ENCODE measurements around the gene ZNF516. TPM values are rescaled to one million over a fixed set of nuclear protein-coding genes. Genes with fewer than 3 reads are reported as not detected.

ZNF516 gene
- total RNA-seq, 1 experiment from 2014 or later, result 8.2 TPM

GRCh38 chr18:76452357-76452756, 42.7 kb downstream of the ZNF516 start:
- H3K36me3 ChIP-seq, result no peaks in the 10 kb centered on the region
- peak overlapping the region; percentile 60 for H3K4me3 ChIP-seq
- H3K9me3 ChIP-seq (replicated peaks), result no peaks in the 10 kb centered on the region
- peak overlapping the region; percentile 77 for H3K27ac ChIP-seq
- H3K4me1 ChIP-seq, result peaks cover 9% of the 10 kb centered on the region; the same call in 1 of the 2 replicates
- no peaks in the 10 kb centered on the region for H3K27me3 ChIP-seq
- DNase-seq, result peak; percentile 24 to 57

GRCh38 chr18:76451396-76452331, 43.4 kb downstream of the ZNF516 start:
- Histone ChIP-seq H3K27ac (peak overlapping the region; percentile 77), H3K4me1 (peaks cover 9% of the 10 kb centered on the region; the same call in 1 of the 2 replicates), H3K9me3 (replicated peaks) (no peaks in the 10 kb centered on the region), H3K27me3 (no peaks in the 10 kb centered on the region), H3K36me3 (no peaks in the 10 kb centered on the region), H3K4me3 (peak overlapping the region; percentile 60)
- DNase-seq, result peak; percentile 30 to 43

DNA sequence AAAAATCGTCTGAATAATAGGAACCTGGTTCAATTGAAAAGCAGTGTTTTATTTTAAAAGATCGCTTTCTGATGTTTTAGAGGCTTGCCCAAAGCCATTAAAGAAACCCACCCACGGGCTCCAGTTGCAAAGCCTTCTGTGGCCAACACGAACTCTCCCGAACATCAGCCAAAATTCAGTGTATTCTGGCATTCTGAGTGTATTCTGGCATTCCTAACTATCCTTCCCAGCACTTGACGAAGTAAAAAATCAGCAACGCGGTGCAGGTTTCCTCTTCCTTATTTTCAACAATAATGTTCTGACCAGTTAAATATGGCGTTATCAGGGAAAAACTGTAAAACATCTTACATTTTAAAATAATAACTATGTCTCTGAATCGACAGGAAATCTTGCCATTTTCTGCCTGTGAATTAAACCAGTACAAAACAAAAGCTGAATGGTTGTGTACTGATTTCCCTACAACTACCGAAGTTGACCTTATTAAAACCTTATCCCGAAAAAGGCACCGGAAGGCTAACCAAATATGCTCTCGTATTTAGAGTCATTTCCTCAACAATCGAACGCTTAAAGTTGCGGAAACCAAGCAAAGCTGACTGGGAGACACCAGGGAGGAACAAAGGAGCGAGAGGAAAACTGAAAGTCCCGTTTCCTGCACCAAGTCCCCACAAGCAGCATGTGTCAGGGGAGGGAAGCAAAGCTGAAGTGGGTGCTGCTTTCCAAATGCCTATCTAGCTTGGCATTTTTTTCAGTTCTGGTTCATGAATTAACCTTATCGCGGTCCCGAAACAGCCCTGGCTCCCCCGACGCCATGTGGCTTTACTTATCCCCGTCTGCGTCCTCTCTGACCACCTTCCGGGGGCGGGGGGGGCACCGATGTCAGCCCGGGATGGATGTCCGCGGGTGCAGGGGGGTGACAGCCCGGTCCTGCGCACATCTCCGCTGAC, 44.3 kb downstream of the ZNF516 start:
- Histone ChIP-seq H3K9me3 (replicated peaks) (no peaks in the 10 kb centered on the region), H3K36me3 (no peaks in the 10 kb centered on the region), H3K27me3 (no peaks in the 10 kb centered on the region), H3K27ac (peak overlapping the region; percentile 77), H3K4me3 (peak overlapping the region; percentile 60), H3K4me1 (peaks cover 9% of the 10 kb centered on the region; the same call in 1 of the 2 replicates)
- peak; percentile 34 to 41 for DNase-seq

DNA sequence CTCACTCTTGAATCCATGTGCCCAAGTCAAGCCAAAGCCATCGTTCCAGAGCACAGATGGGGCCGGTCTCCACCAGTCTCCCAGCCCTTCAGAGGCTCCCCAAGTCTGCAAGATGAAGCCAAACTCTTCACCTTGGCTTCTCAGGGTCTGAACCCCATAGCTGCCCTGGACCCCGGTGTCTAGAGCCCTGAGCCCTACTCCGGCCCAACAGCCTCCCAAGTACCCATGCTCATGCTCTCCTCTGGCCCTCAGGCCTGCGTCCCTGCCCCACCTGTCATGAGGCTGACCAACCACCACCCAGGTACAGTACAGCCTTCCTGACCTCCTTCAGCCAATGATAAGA, 46.0 kb downstream of the ZNF516 start:
- Histone ChIP-seq H3K4me3 (no peak overlapping the region), H3K36me3 (no peaks in the 10 kb centered on the region), H3K4me1 (peaks cover 6% of the 10 kb centered on the region; the same call in 1 of the 2 replicates), H3K27me3 (no peaks in the 10 kb centered on the region), H3K27ac (no peak overlapping the region), H3K9me3 (replicated peaks) (no peaks in the 10 kb centered on the region)
- DNase-seq, result no peak

- Histone ChIP-seq H3K4me3 (no peak overlapping the region), H3K27ac (no peak overlapping the region), H3K36me3 (no peaks in the 10 kb centered on the region), H3K9me3 (replicated peaks) (no peaks in the 10 kb centered on the region), H3K4me1 (peaks cover 4% of the 10 kb centered on the region; the same call in 1 of the 2 replicates), H3K27me3 (no peaks in the 10 kb centered on the region)
- DNase-seq, result no peak
These were observed 46.6 kb downstream of the ZNF516 start for GRCh38 chr18:76448256-76449110.

DNA sequence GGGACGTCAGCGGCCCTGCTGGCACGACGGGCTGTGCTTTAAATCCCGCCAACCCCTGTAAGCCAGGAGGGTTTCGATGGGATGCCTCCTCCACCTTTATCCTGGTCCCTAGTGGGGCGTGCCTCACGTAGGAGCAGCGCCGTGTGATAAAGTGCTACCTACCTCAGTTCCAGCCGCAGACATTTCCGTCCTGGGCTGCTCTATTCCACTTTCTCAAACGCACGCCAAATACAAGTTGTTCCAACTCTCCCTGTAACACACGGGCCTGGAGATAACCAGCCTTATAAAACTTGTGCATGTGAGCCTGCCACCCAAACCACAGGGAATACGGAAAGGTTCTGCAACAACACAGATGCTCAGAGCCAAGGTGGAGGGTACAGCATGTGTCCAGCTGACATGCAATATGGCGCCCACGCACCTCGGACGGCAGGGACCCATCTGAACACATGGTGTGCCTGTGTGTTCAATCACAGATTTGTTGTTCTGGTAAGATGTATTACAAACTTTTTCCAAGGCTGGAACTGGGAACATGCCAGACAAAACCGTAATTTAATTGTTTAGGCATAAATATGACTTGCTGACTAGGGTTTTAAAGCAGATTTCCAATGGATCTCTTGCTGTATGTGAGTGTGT, 47.7 kb downstream of the ZNF516 start:
- no peaks in the 10 kb centered on the region for H3K27me3 ChIP-seq
- no peaks in the 10 kb centered on the region for H3K36me3 ChIP-seq
- DNase-seq, result no peak
- H3K4me1 ChIP-seq, result no peaks in the 10 kb centered on the region
- H3K4me3 ChIP-seq, result no peak overlapping the region
- H3K9me3 ChIP-seq (replicated peaks), result no peaks in the 10 kb centered on the region
- H3K27ac ChIP-seq, result no peak overlapping the region

DNA sequence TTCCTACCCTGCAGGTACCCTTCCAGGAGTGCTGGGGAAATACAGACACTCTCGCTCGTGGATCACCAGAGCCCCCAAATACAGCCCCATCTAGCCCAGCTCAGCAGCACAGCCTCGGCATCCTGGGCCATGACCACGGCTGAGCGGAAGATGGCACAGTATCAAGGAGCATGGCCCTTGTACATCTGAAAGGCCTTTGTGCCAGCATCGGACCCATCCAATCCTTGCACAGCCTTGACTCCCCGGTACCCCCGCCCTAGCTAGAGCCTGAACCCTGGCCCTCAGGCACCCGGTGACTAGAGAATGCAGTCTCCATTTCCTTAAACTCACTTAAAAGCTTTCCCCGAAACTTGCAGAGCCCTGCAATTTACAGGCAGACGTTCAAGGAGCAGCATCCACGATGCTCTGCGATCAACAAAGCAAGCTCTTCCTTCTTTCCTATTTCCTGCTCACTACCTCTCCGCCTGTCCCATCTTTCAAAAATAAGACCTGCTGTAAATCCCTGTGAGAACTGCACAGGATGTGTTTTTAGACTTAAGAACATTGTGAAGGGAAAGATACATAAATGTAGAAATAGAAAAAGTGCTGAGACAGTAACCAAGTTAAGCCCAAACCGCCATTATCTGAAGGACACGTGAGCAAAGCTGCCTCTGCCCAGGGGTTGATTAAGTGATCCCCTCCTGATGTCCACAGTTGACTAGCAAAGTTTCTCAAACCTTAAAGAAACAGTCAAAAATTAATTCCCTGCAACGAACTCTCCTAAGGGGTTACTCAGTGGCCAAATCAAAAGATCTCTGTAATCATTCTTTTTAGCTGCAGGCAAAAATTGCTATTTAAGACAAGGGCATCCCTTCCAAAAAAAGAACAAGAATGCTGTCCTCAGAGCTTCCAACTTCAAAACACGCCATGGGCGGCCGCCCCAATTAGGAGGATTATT, 48.5 kb downstream of the ZNF516 start:
- no peaks in the 10 kb centered on the region for H3K9me3 ChIP-seq (replicated peaks)
- H3K4me3 ChIP-seq, result no peak overlapping the region
- no peak overlapping the region for H3K27ac ChIP-seq
- no peaks in the 10 kb centered on the region for H3K4me1 ChIP-seq
- H3K27me3 ChIP-seq, result no peaks in the 10 kb centered on the region
- H3K36me3 ChIP-seq, result no peaks in the 10 kb centered on the region
- DNase-seq, result no peak

DNA sequence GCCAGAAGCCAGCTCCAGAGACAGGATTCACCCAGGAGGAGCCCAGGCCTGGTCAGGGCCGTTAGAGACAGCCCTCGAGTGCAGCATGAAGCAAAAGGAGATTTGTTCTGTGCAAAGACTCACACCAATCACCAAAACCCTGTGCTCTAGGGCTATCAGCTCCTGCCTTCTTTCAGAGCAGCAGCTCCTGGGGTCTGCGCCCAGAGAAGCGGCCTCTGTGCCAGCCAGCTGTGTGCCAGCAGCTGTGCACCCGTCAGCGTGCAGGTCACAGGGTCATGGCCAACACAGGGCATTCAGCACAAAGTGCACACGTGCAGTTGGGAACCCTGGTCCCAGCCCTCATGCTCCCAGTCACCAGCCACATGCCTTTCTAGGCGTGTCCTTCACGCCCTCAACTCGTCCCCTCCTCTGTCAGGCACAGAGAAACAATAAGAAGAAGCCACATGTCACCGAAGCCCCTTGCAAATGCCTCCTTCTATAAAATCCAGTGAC, 49.3 kb downstream of the ZNF516 start:
- Histone ChIP-seq H3K9me3 (replicated peaks) (no peaks in the 10 kb centered on the region), H3K27ac (no peak overlapping the region), H3K4me3 (no peak overlapping the region), H3K4me1 (no peaks in the 10 kb centered on the region), H3K27me3 (no peaks in the 10 kb centered on the region), H3K36me3 (no peaks in the 10 kb centered on the region)
- DNase-seq, result no peak

DNA sequence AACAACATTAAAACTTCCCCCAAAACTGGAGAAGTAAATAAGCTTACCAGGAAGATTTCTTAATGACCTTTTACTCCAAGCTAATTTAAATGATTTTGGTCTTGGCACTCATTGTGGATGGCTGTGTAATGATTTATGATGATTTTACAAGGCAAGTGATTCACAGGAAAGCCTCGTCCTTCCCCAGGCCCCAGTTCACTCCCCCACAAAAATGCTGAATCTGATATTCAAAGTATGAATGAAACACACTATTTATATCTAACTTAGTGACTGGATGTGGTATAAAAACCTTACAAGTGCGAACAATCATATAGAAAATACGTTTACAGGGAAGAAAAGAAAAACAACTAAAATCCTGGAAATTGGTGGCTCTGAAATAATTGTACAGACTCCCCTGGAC, 49.8 kb downstream of the ZNF516 start:
- Histone ChIP-seq H3K27ac (no peak overlapping the region), H3K4me3 (no peak overlapping the region), H3K36me3 (no peaks in the 10 kb centered on the region), H3K4me1 (no peaks in the 10 kb centered on the region), H3K27me3 (no peaks in the 10 kb centered on the region), H3K9me3 (replicated peaks) (no peaks in the 10 kb centered on the region)
- no peak for DNase-seq

GRCh38 chr18:76444446-76445105, 50.5 kb downstream of the ZNF516 start:
- Histone ChIP-seq H3K27ac (no peak overlapping the region), H3K9me3 (replicated peaks) (no peaks in the 10 kb centered on the region), H3K27me3 (no peaks in the 10 kb centered on the region), H3K4me1 (no peaks in the 10 kb centered on the region), H3K36me3 (no peaks in the 10 kb centered on the region), H3K4me3 (no peak overlapping the region)
- DNase-seq, result no peak

DNA sequence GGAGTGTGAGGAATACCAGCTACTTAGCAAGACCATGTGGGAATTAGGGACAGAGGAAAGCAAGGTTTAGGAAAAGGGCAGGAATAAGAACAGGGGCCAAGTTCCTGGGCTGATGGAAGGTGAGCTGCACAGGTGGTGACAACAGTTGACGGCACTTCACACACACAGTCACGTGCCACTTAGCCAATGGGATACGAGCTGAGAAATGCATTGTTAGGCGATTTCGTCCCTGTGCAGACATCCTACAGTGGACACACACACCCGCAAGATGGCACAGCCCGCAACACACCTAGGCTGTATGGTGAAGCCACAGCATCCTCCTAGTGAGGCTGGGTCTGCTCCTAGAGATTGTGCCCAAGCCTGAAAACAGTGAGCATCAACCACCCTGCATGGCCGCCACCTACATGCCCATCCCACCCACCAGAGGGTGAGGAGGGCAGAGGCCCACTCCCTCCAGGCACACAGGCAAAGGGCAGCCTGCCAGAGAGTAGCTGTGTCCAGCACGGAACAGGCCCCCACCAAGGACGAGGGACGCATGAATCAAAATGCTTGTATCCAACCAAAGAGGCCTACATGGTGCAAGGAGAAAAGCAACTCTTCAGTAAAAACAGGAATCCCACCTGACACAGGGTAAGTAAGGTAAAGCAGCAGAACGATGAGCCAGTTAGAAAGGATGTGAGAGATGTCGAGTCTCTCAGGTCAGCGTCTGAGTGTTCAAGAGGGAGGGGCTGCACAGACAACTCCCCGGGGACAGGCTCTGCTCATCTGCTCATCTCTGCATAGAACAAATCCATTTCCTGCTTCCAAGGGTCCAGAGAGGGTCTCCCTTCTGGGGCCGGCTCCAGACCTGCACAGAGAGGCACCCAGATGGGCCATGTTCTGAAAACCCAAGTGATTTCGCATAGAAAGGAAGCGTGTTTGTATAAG, 51.3 kb downstream of the ZNF516 start:
- no peaks in the 10 kb centered on the region for H3K27me3 ChIP-seq
- no peak overlapping the region for H3K4me3 ChIP-seq
- H3K4me1 ChIP-seq, result no peaks in the 10 kb centered on the region
- H3K36me3 ChIP-seq, result no peaks in the 10 kb centered on the region
- no peaks in the 10 kb centered on the region for H3K9me3 ChIP-seq (replicated peaks)
- no peak for DNase-seq
- H3K27ac ChIP-seq, result no peak overlapping the region
